DND-41 (cell line): Measurements from ENCODE around the gene ROCK2.

Experiments used
- ATAC-seq: fragments of 200-7000 bp; cut with Tn5 transposase; 3 replicates; pipeline ENCODE4 v1.9.1; 2021; ENCODE audit warnings: low read depth; ENCODE audit not compliant: insufficient read depth
- DNase-seq: peaks from one replicate; pipeline ENCODE4 v3.0.0-alpha.2; 2020
- H2AFZ ChIP-seq: 2 replicates; pipeline ENCODE4 v1.6.0; 2012; ENCODE audit warnings: low read depth, low read length
- H3K27ac ChIP-seq: 2 replicates; pipeline ENCODE4 v1.5.1; 2012; ENCODE audit warnings: low read length, inconsistent platforms
- H3K27me3 ChIP-seq: fragments of 200-600 bp; sonication (generic); 2 replicates; pipeline ENCODE4 v1.6.0; 2012; ENCODE audit warnings: low read length, mild to moderate bottlenecking, inconsistent platforms; ENCODE audit not compliant: insufficient read depth, poor library complexity
- H3K36me3 ChIP-seq: 2 replicates; pipeline ENCODE4 v1.5.1; 2012; ENCODE audit warnings: low read length, inconsistent platforms; ENCODE audit not compliant: insufficient read depth
- H3K4me1 ChIP-seq: 2 replicates; pipeline ENCODE4 v1.5.1; 2012; ENCODE audit warnings: mild to moderate bottlenecking, low read length; ENCODE audit not compliant: insufficient read depth
- H3K4me2 ChIP-seq: 2 replicates; pipeline ENCODE4 v1.6.0; 2012; ENCODE audit warnings: mild to moderate bottlenecking, moderate library complexity, low read length, inconsistent platforms; ENCODE audit not compliant: insufficient read depth
- H3K4me3 ChIP-seq, 2 experiments: fragments of 200-600 bp in 1 of 2; shearing (Covaris generic) in 1 of 2; 2 replicates each; pipeline ENCODE4 v1.5.1; 2012 to 2016; ENCODE audit warnings: inconsistent platforms in 2 of 2, low read length in 2 of 2, mild to moderate bottlenecking in 2 of 2, low read depth in 1 of 2, moderate library complexity in 1 of 2
- H3K79me2 ChIP-seq: 2 replicates; pipeline ENCODE4 v1.6.0; 2012; ENCODE audit warnings: low read length, inconsistent platforms; ENCODE audit not compliant: insufficient read depth
- H3K9ac ChIP-seq: 2 replicates; pipeline ENCODE4 v1.6.0; 2012; ENCODE audit warnings: low read depth, mild to moderate bottlenecking, inconsistent platforms, low read length, moderate library complexity
- H3K9me3 ChIP-seq: 2 replicates; pipeline ENCODE4 v1.5.1; 2012; ENCODE audit warnings: low read length, moderate library complexity, mild to moderate bottlenecking, inconsistent platforms; ENCODE audit not compliant: insufficient read depth, severe bottlenecking
- H4K20me1 ChIP-seq: 2 replicates; pipeline ENCODE4 v1.6.0; 2012; ENCODE audit warnings: low read length; ENCODE audit not compliant: insufficient read depth
- CTCF ChIP-seq: IDR thresholded peaks from 2 replicates; pipeline ENCODE4 v1.5.1; 2012; ENCODE audit warnings: borderline replicate concordance, low read length, moderate library complexity, mild to moderate bottlenecking; ENCODE audit not compliant: poor library complexity, severe bottlenecking; ENCODE audit errors: extremely low read depth
- EZH2 ChIP-seq: IDR thresholded peaks from 3 replicates; pipeline ENCODE4 v1.6.1; 2012; ENCODE audit warnings: borderline replicate concordance, low read depth, mild to moderate bottlenecking, moderate library complexity, low read length, inconsistent platforms; ENCODE audit not compliant: severe bottlenecking

Gene ROCK2

GRCh38 chr2:11214770-11215169 is 129.7 kb downstream of the ROCK2 start:
- TF ChIP-seq EZH2 (no peak), CTCF (no peak)
- Histone ChIP-seq H3K9me3 (no peaks in the 10 kb centered on the region), H3K27me3 (no peaks in the 10 kb centered on the region), H3K9ac (no peak overlapping the region), H3K4me2 (no peak overlapping the region), H4K20me1 (no peaks in the 10 kb centered on the region), H3K36me3 (peaks cover 65% of the 10 kb centered on the region), H3K27ac (no peak overlapping the region), H3K79me2 (no peaks in the 10 kb centered on the region), H3K4me1 (no peaks in the 10 kb centered on the region), H3K4me3 (no peak overlapping the region), H2AFZ (no peak overlapping the region)
- DNase-seq: no peak
- ATAC-seq: no peak

DNA sequence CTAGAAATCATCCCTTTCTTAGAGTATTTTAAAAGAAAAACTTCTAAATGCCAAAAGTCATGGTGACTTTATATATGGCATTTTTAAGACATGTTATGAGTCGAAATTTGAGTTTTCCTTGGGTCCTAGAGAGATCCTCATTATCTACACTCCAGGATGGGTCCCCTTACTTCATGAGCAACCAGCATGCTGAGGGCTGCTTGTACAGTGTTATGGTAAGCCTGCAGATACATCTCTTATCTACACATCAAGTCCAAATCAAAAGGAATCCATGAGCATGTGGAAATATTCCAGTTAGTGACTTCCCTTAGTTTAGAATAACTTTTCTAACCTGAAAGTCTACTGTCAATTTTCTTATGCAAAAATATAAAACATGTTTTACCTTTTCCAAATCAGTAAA is 130.5 kb downstream of the ROCK2 start:
- no peak for TF ChIP-seq EZH2
- no peak for TF ChIP-seq CTCF
- Histone ChIP-seq H3K9me3 (no peaks in the 10 kb centered on the region), H3K36me3 (peaks cover 62% of the 10 kb centered on the region), H3K79me2 (no peaks in the 10 kb centered on the region), H3K4me1 (no peaks in the 10 kb centered on the region), H3K9ac (no peak overlapping the region), H3K27me3 (no peaks in the 10 kb centered on the region), H3K4me2 (no peak overlapping the region), H3K4me3 (no peak overlapping the region), H3K27ac (no peak overlapping the region), H4K20me1 (no peaks in the 10 kb centered on the region), H2AFZ (no peak overlapping the region)
- ATAC-seq (no peak), DNase-seq (no peak)

DNA sequence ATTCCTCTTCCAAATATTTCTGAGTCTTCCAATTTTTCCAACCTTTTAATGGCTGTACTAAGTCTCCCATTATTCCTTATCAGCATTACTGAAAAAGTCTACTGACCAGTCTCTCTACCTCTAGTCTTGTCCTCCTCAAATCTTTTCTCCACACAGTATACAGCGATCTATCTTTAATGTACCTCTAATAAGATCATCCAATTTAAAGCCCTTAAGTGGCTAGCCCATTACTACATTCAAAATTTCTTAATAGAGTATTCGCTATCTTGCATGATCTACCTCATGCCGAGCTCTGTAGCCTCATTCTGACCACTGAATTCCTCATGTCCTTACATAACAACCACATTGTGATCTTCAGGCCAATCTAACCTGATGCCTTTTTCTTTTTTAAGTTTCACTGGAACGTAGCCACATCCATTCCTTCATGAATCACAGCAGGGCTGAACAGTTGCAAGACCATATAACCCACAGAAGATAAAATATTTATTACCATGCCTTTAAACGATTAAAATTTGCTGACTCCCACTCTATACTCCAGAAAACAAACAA is 131.3 kb downstream of the ROCK2 start:
- Histone ChIP-seq H2AFZ (no peak overlapping the region), H3K4me2 (no peak overlapping the region), H3K27ac (no peak overlapping the region), H3K36me3 (peaks cover 63% of the 10 kb centered on the region), H3K4me1 (no peaks in the 10 kb centered on the region), H3K9me3 (no peaks in the 10 kb centered on the region), H3K9ac (no peak overlapping the region), H3K4me3 (no peak overlapping the region), H4K20me1 (no peaks in the 10 kb centered on the region), H3K27me3 (no peaks in the 10 kb centered on the region), H3K79me2 (no peaks in the 10 kb centered on the region)
- no peak for DNase-seq
- TF ChIP-seq EZH2 (no peak), CTCF (no peak)
- ATAC-seq: no peak

DNA sequence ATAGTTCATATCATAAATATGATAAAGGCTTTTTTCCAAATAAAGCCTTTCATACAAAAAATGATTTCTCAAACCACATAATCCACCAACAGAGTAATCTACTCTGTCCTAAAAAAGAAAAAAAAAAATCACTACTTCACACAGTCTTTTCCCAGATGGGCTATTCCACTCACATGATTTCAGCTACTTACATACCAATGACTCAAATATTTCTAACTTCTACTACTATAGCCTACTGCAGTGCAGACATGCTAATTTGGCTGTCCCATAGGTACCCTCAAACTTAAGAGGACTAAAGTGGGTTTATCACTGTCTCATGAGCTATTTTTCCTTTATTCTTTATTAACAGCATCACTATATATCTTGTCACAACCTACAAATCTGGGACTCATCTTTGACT is 131.8 kb downstream of the ROCK2 start:
- no peak for ATAC-seq

More for the DNA sequence above, 131.8 kb downstream of the ROCK2 start:
- peaks cover 59% of the 10 kb centered on the region for H3K36me3 ChIP-seq
- H2AFZ ChIP-seq: no peak overlapping the region
- DNase-seq: no peak
- H3K27ac ChIP-seq: no peak overlapping the region
- no peak overlapping the region for H3K4me3 ChIP-seq
- H3K79me2 ChIP-seq: no peaks in the 10 kb centered on the region
- no peak overlapping the region for H3K4me2 ChIP-seq
- no peaks in the 10 kb centered on the region for H3K27me3 ChIP-seq
- TF ChIP-seq CTCF (no peak), EZH2 (no peak)
- H3K4me1 ChIP-seq: no peaks in the 10 kb centered on the region
- no peaks in the 10 kb centered on the region for H4K20me1 ChIP-seq
- no peak overlapping the region for H3K9ac ChIP-seq
- H3K9me3 ChIP-seq: no peaks in the 10 kb centered on the region
